Spleen (tissue), 11 donors: ENCODE measurements around the gene GRM5. TPM values are rescaled to one million over a fixed set of nuclear protein-coding genes. Genes with fewer than 3 reads are reported as not detected.
"Not testable (repeated sequence)": the region's sequence is repeated elsewhere in the genome, so short reads cannot be mapped to it uniquely, and the experiment has no call there.

Experiments
- DNase-seq: peaks from one replicate; pipeline ENCODE4 v3.0.0-alpha.2; 2020
- H3K27ac ChIP-seq, 8 donors: fragments of 200-600 bp; sonication (generic) in 7 of 8; 1 replicate in 4 of 8; 2 replicates in 4 of 8; pipeline versions ENCODE4 v1.5.0 to v1.8.0; 2016 to 2021; ENCODE audit warnings: inconsistent platforms in 4 of 8, mild to moderate bottlenecking in 4 of 8, moderate library complexity in 1 of 8
- H3K27me3 ChIP-seq, 7 donors: fragments of 200-600 bp; sonication (generic) in 6 of 7; replicated peaks in 1 of 7; 1 replicate in 4 of 7; 2 replicates in 3 of 7; pipeline versions ENCODE4 v1.5.0 to v1.8.0; 2016 to 2021; ENCODE audit warnings: inconsistent platforms in 3 of 7, mild to moderate bottlenecking in 1 of 7
- H3K36me3 ChIP-seq, 6 donors: fragments of 200-600 bp; sonication (generic) in 5 of 6; 1 replicate in 4 of 6; 2 replicates in 2 of 6; pipeline versions ENCODE4 v1.5.0 to v1.8.0; 2016 to 2021; ENCODE audit warnings: inconsistent platforms in 2 of 6
- H3K4me1 ChIP-seq, 6 donors: fragments of 200-600 bp; sonication (generic) in 5 of 6; 1 replicate in 3 of 6; 2 replicates in 3 of 6; pipeline versions ENCODE4 v1.5.0 to v1.8.0; 2016 to 2021; ENCODE audit warnings: inconsistent platforms in 3 of 6
- H3K4me3 ChIP-seq, 8 donors: fragments of 200-600 bp; sonication (generic) in 7 of 8; 1 replicate in 4 of 8; 2 replicates in 4 of 8; pipeline versions ENCODE4 v1.5.0 to v1.8.0; 2016 to 2021; ENCODE audit warnings: inconsistent platforms in 4 of 8, mild to moderate bottlenecking in 4 of 8, moderate library complexity in 2 of 8
- H3K9me3 ChIP-seq, 8 donors: fragments of 200-600 bp; sonication (generic) in 7 of 8; 1 replicate in 4 of 8; 2 replicates in 4 of 8; pipeline versions ENCODE4 v1.5.0 to v1.8.0; 2016 to 2021; ENCODE audit warnings: inconsistent platforms in 4 of 8
- CTCF ChIP-seq, 11 experiments: fragments of 200-600 bp in 7 of 11; fragments of 450-650 bp in 4 of 11; sonication (generic) in 4 of 11; IDR thresholded peaks in 8 of 11; conservative IDR thresholded peaks in 3 of 11; 1 replicate in 7 of 11; 2 replicates in 4 of 11; pipeline versions ENCODE4 v1.4.0 to v1.8.0; 2016 to 2021; ENCODE audit warnings: antibody characterized with exemption in 11 of 11, inconsistent platforms in 4 of 11, mild to moderate bottlenecking in 1 of 11
- POLR2A ChIP-seq, 3 donors: fragments of 450-650 bp; IDR thresholded peaks; one replicate each; pipeline ENCODE4 v1.5.1; 2017; ENCODE audit warnings: antibody characterized with exemption in 3 of 3, mild to moderate bottlenecking in 1 of 3
- POLR2AphosphoS5 ChIP-seq, 3 donors: sonication (generic); formaldehyde crosslinking; IDR thresholded peaks; one replicate each; pipeline ENCODE4 v1.5.1; 2017; ENCODE audit warnings: antibody characterized with exemption in 3 of 3
- WGBS, 5 donors: extraction: QIAGEN DNeasy Blood & Tissue Kit in 3 of 5; methylation state at CpG; one replicate each; pipeline versions ENCODE4 v1.1.5 to v1.1.7; 2013 to 2018; 5-methylcytosine and 5-hydroxymethylcytosine counted together
- intact Hi-C: fragments of 100-400 bp; cut with DNase I; formaldehyde crosslinking; loops from one replicate; pipeline ENCODE4 v1.15.0; 2023; ENCODE audit warnings: low total_unique reads
- polyA plus RNA-seq, 3 donors: library from polyadenylated mRNA; stranded (reverse); fragments of 200-250 nt; gene quantifications; one replicate each; pipeline ENCODE4 v1.2.1, GENCODE V29; 2013
- total RNA-seq, 7 donors: library from RNA; depleted of rRNA in 3 of 7; stranded (reverse); fragments of >200 nt in 3 of 7; fragmentation: NEBNext Ultra II Directional in 4 of 7; extraction: Animal tissue kit (Norgen Biotek cat#: 25700) in 4 of 7; gene quantifications; one replicate each; pipeline versions ENCODE4 v1.1.0 to v1.2.1, GENCODE V29; 2016 to 2021
- donor health status: healthy with polysubstance abuse.
- donor health status: DM: no; HTN: no; CAD: no; lungs with moderate emphysema.
- donor health status: DM: no; HTN: no; CAD: no.
- donor health status: Bipolar disorder and iron deficiency.
- donor health status: healthy.
- donor health status: DM: no; HTN: no; CAD: no.
- donor health status: DM: yes; HTN: yes; CAD: no.

GRM5 gene
- total and polyA plus RNA-seq, 10 donors, result under 0.01 TPM; not detected in 9

GRCh38 chr11:88950975-88951374 lies 114.8 kb downstream of the GRM5 start:
- intact Hi-C loops, result no loop called here
- no peak for TF ChIP-seq CTCF (IDR thresholded peaks at IDR 0.05 in 8 of 11, conservative IDR thresholded peaks at IDR 0.05 in 3 of 11)
- no peak for TF ChIP-seq POLR2A (IDR thresholded peaks at IDR 0.05)
- TF ChIP-seq POLR2AphosphoS5 (IDR thresholded peaks at IDR 0.05), result no peak
- H3K27ac ChIP-seq, result no peak overlapping the region
- H3K4me1 ChIP-seq, result no peaks in the 10 kb centered on the region
- no peaks in the 10 kb centered on the region for H3K9me3 ChIP-seq
- no peaks in the 10 kb centered on the region for H3K27me3 ChIP-seq
- H3K4me3 ChIP-seq, result no peak overlapping the region
- H3K36me3 ChIP-seq, result no peaks in the 10 kb centered on the region
- DNase-seq, result no peak

GRCh38 chr11:88948908-88949307 lies 116.9 kb downstream of the GRM5 start:
- H3K4me1 ChIP-seq, H3K27me3 ChIP-seq, H3K9me3 ChIP-seq, intact Hi-C loops, H3K4me3 ChIP-seq, DNase-seq, H3K36me3 ChIP-seq, H3K27ac ChIP-seq: not testable (repeated sequence)

GRCh38 chr11:88947843-88948572 lies 117.8 kb downstream of the GRM5 start:
- H3K27ac ChIP-seq, H3K9me3 ChIP-seq, H3K27me3 ChIP-seq, H3K36me3 ChIP-seq, H3K4me3 ChIP-seq, intact Hi-C loops, DNase-seq, H3K4me1 ChIP-seq: not testable (repeated sequence)
- WGBS, 5 donors, result 77 to 85% (median 81%) methylated on average over 6 of the region's 6 CpGs

DNA sequence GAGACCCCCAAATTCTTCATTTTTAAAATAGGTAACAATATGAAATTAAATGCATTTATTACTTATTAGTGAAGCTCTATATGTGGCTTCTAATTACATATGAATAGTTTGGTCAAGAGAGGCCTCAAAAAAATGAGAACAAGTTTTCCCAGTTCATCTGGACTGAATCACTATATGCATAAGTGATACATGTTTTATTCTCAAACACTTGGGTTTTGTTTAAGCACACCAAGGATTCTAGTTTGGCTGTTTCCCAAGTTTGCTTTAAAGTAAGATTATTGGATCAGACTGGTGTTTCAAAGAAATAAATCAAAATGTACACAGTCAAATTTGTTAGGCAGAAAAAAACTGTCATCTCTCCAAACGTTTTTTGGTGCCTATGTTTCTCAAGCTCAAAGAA lies 136.1 kb downstream of the GRM5 start:
- H3K27me3 ChIP-seq, DNase-seq, H3K27ac ChIP-seq, H3K4me3 ChIP-seq, H3K36me3 ChIP-seq, intact Hi-C loops, H3K4me1 ChIP-seq, H3K9me3 ChIP-seq: not testable (repeated sequence)
- 8 to 38% (median 23%) methylated on average over 1 of the region's 1 CpG for WGBS, 5 donors

DNA sequence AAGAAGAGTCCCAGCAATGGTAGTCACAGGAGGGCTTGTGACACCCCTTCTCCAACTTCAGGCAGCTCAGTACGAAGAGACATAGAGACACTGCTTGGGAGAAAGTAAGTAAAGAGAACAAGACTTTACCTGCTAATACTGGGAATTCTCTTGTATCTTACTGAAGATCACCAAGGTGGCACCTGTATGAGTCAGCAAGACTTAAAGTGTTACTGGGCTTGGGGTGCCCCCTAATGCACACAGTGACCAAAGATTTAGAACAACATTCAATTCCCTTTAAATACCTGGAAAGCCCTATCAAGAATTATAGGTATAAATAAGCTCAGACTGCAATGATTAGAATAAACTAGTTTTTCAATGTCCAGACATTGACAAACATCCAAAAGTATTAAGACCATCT lies 148.7 kb downstream of the GRM5 start:
- H3K4me3 ChIP-seq, H3K9me3 ChIP-seq, intact Hi-C loops, H3K27ac ChIP-seq, H3K36me3 ChIP-seq, H3K27me3 ChIP-seq, DNase-seq, H3K4me1 ChIP-seq: not testable (repeated sequence)
- 80 to 95% (median 83%) methylated on average over 1 of the region's 1 CpG for WGBS, 5 donors

DNA sequence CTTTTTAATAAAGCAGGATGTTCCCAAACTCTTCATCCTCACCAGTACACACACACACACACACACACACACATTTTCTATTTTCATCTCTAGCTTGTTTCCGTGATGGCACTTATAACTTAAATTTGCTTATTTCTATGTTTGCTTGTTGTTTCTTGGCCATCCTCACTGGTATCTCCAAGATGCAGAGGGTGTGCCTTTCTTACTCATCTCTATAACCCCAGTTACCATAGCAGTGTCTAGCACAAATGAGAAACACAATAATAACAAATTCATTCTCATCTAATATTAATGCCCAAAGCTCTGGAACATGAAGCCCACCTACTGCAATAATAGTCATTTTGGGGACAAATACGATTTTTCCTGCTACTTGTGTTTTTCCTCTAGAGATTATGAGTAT lies 156.3 kb downstream of the GRM5 start:
- DNase-seq, result no peak
- Histone ChIP-seq H3K36me3 (no peaks in the 10 kb centered on the region), H3K9me3 (no peaks in the 10 kb centered on the region), H3K4me3 (no peak overlapping the region), H3K4me1 (no peaks in the 10 kb centered on the region), H3K27me3 (no peaks in the 10 kb centered on the region), H3K27ac (no peak overlapping the region)
- WGBS, 5 donors, result 76 to 82% (median 77%) methylated on average over 2 of the region's 2 CpGs
- TF ChIP-seq CTCF (IDR thresholded peaks at IDR 0.05 in 8 of 11, conservative IDR thresholded peaks at IDR 0.05 in 3 of 11), result no peak
- no peak for TF ChIP-seq POLR2AphosphoS5 (IDR thresholded peaks at IDR 0.05)
- TF ChIP-seq POLR2A (IDR thresholded peaks at IDR 0.05), result no peak
- intact Hi-C loops, result no loop called here

- H3K9me3 ChIP-seq, intact Hi-C loops, H3K4me3 ChIP-seq, H3K36me3 ChIP-seq, H3K4me1 ChIP-seq, H3K27ac ChIP-seq, H3K27me3 ChIP-seq, DNase-seq: not testable (repeated sequence)
- 69 to 75% (median 73%) methylated on average over 2 of the region's 2 CpGs for WGBS, 5 donors
Measured at GRCh38 chr11:88901436-88901835, 164.3 kb downstream of the GRM5 start.

DNA sequence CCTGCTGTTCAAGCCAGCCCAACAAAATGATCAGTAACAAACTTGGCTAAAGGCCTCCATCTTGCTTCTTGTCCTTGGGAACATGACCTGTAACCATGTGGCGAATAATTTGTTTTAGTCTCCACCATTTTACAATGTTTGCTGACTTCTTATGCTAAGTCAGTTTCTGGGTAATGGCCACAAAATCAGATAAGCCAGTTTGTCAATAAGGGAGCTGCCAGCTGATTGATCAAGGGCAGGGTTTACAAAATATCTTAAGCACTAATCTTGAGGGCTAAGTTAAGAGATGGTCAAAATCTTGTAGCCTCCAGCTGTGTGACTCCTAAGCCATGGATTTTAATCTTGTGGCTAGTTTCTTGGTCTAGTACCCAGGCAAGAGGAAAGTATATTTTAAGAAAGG lies 176.9 kb downstream of the GRM5 start:
- H3K4me3 ChIP-seq, H3K27ac ChIP-seq, DNase-seq, intact Hi-C loops, H3K36me3 ChIP-seq, H3K4me1 ChIP-seq, H3K27me3 ChIP-seq: not testable (repeated sequence)
- 69 to 91% (median 88%) methylated on average over 1 of the region's 1 CpG for WGBS, 5 donors
- H3K9me3 ChIP-seq, result peaks cover 0 to 50% (median 33%) of the 10 kb centered on the region in 8 donors
